Upper lobe of left lung (tissue), 6 donors: ENCODE measurements around the gene ITGB1BP1. TPM values are rescaled to one million over a fixed set of nuclear protein-coding genes. Genes with fewer than 3 reads are reported as not detected.

Experiments used
- ATAC-seq, 2 donors: fragments of 200-7000 bp; cut with Tn5 transposase; one replicate each; pipeline ENCODE4 v1.9.1; 2022; ENCODE audit warnings: mild to moderate bottlenecking in 2 of 2, moderate library complexity in 2 of 2; ENCODE audit not compliant: low FRiP score in 2 of 2
- DNase-seq, 2 donors: peaks; one replicate each; pipeline ENCODE4 v3.0.0-alpha.2; 2019 to 2020
- H3K27ac ChIP-seq, 4 donors: fragments of 200-600 bp; sonication (generic); one replicate each; pipeline ENCODE4 v1.5.1; 2016 to 2019
- H3K27me3 ChIP-seq, 4 donors: fragments of 200-600 bp; sonication (generic); one replicate each; pipeline ENCODE4 v1.5.1; 2017 to 2019
- H3K36me3 ChIP-seq, 4 donors: fragments of 200-600 bp; sonication (generic); one replicate each; pipeline ENCODE4 v1.5.1; 2016 to 2019
- H3K4me1 ChIP-seq, 4 donors: fragments of 200-600 bp; sonication (generic); one replicate each; pipeline ENCODE4 v1.5.1; 2018 to 2019
- H3K4me3 ChIP-seq, 4 donors: fragments of 200-600 bp; sonication (generic); one replicate each; pipeline ENCODE4 v1.5.1; 2017 to 2019; ENCODE audit warnings: mild to moderate bottlenecking in 2 of 4, moderate library complexity in 1 of 4
- H3K9me3 ChIP-seq, 4 donors: fragments of 200-600 bp; sonication (generic); one replicate each; pipeline ENCODE4 v1.5.1; 2018 to 2019
- CTCF ChIP-seq, 6 experiments: fragments of 450-650 bp in 4 of 6; fragments of 200-600 bp in 2 of 6; sonication (generic) in 2 of 6; IDR thresholded peaks; one replicate each; pipeline ENCODE4 v1.5.1; 2016 to 2019; ENCODE audit warnings: antibody characterized with exemption in 6 of 6
- EP300 ChIP-seq, 4 donors: sonication (generic); formaldehyde crosslinking; IDR thresholded peaks; one replicate each; pipeline ENCODE4 v1.5.1; 2017; ENCODE audit warnings: antibody characterized with exemption in 4 of 4, control low read depth in 2 of 4
- POLR2A ChIP-seq, 4 donors: fragments of 450-650 bp; IDR thresholded peaks; one replicate each; pipeline ENCODE4 v1.5.1; 2016 to 2017; ENCODE audit warnings: antibody characterized with exemption in 4 of 4, mild to moderate bottlenecking in 2 of 4
- POLR2AphosphoS5 ChIP-seq, 2 donors: sonication (generic); formaldehyde crosslinking; IDR thresholded peaks; one replicate each; pipeline ENCODE4 v1.5.1; 2017; ENCODE audit warnings: antibody characterized with exemption in 2 of 2
- WGBS, 2 donors: methylation state at CpG; one replicate each; pipeline ENCODE4 v1.1.5; 2017 to 2018; 5-methylcytosine and 5-hydroxymethylcytosine counted together
- total RNA-seq, 6 donors: library from RNA; depleted of rRNA in 4 of 6; stranded (reverse); fragments of >200 nt in 4 of 6; gene quantifications; one replicate each; pipeline versions ENCODE4 v1.1.0 to v1.2.1, GENCODE V29; 2016 to 2021
- donor health status: DM: no; HTN: no; CAD: no; lungs with moderate emphysema.
- donor health status: DM: no; HTN: yes; CAD: no; lungs with severe emphysema.

The ITGB1BP1 gene
- total RNA-seq, 6 donors from 2014 or later: 25.1 to 87.2 (median 39.1) TPM

- no peaks in the 10 kb centered on the region for H3K27me3 ChIP-seq
- no peak overlapping the region for H3K4me3 ChIP-seq
- H3K27ac ChIP-seq: no peak overlapping the region
- no peak for ATAC-seq
- no peaks in the 10 kb centered on the region for H3K4me1 ChIP-seq
- peak in 1 of 2 donors; percentile 52 for DNase-seq
- WGBS, 2 donors: 96 to 97% methylated on average over 44 to 46 of the region's 46 CpGs
- TF ChIP-seq POLR2AphosphoS5 (IDR thresholded peaks at IDR 0.05): no peak
- TF ChIP-seq POLR2A (IDR thresholded peaks at IDR 0.05): no peak
- TF ChIP-seq CTCF (IDR thresholded peaks at IDR 0.05): no peak
- TF ChIP-seq EP300 (IDR thresholded peaks at IDR 0.05): no peak
- peaks cover 0 to 38% (median 6%) of the 10 kb centered on the region in 4 donors for H3K36me3 ChIP-seq
- H3K9me3 ChIP-seq: no peaks in the 10 kb centered on the region
Observed at GRCh38 chr2:9466147-9466683, 42.9 kb upstream of the ITGB1BP1 start.

GRCh38 chr2:9465170-9465569 is 41.8 kb upstream of the ITGB1BP1 start:
- Histone ChIP-seq H3K9me3 (no peaks in the 10 kb centered on the region), H3K36me3 (peaks cover 0 to 47% (median 7%) of the 10 kb centered on the region in 4 donors), H3K4me3 (no peak overlapping the region), H3K4me1 (no peaks in the 10 kb centered on the region), H3K27me3 (no peaks in the 10 kb centered on the region), H3K27ac (no peak overlapping the region)
- no peak for ATAC-seq
- DNase-seq: no peak
- WGBS, 2 donors: 82 to 85% methylated on average over 7 of the region's 7 CpGs
- TF ChIP-seq POLR2AphosphoS5 (IDR thresholded peaks at IDR 0.05) (no peak), POLR2A (IDR thresholded peaks at IDR 0.05) (no peak), CTCF (IDR thresholded peaks at IDR 0.05) (no peak)

GRCh38 chr2:9463698-9464034 is 40.3 kb upstream of the ITGB1BP1 start:
- H3K27ac ChIP-seq: no peak overlapping the region
- H3K9me3 ChIP-seq: no peaks in the 10 kb centered on the region
- ATAC-seq (no peak), DNase-seq (no peak)
- 70 to 76% methylated on average over 7 of the region's 7 CpGs for WGBS, 2 donors
- no peaks in the 10 kb centered on the region for H3K4me1 ChIP-seq
- peaks cover 0 to 49% (median 7%) of the 10 kb centered on the region in 4 donors for H3K36me3 ChIP-seq
- TF ChIP-seq POLR2AphosphoS5 (IDR thresholded peaks at IDR 0.05) (no peak), CTCF (IDR thresholded peaks at IDR 0.05) (no peak), POLR2A (IDR thresholded peaks at IDR 0.05) (no peak), EP300 (IDR thresholded peaks at IDR 0.05) (no peak)
- no peaks in the 10 kb centered on the region for H3K27me3 ChIP-seq
- H3K4me3 ChIP-seq: no peak overlapping the region

- TF ChIP-seq EP300 (IDR thresholded peaks at IDR 0.05): no peak
- no peak for TF ChIP-seq POLR2AphosphoS5 (IDR thresholded peaks at IDR 0.05)
- TF ChIP-seq POLR2A (IDR thresholded peaks at IDR 0.05): no peak
- no peak for TF ChIP-seq CTCF (IDR thresholded peaks at IDR 0.05)
- no peak overlapping the region for H3K27ac ChIP-seq
- ATAC-seq (no peak), DNase-seq (no peak)
- 78 to 91% methylated on average over 6 of the region's 6 CpGs for WGBS, 2 donors
- peaks cover 0 to 51% (median 10%) of the 10 kb centered on the region in 4 donors for H3K36me3 ChIP-seq
- H3K9me3 ChIP-seq: no peaks in the 10 kb centered on the region
- no peak overlapping the region for H3K4me3 ChIP-seq
- H3K4me1 ChIP-seq: no peaks in the 10 kb centered on the region
- H3K27me3 ChIP-seq: no peaks in the 10 kb centered on the region
Observed at GRCh38 chr2:9462886-9463697, 39.8 kb upstream of the ITGB1BP1 start.
